Tibial nerve (tissue), 3 donors: ENCODE measurements around the gene ST3GAL3.

ENCODE experiments used
- CTCF ChIP-seq, 5 experiments: fragments of 200-600 bp in 3 of 5; fragments of 450-650 bp in 2 of 5; sonication (generic) in 3 of 5; IDR thresholded peaks; one replicate each; pipeline ENCODE4 v1.5.1; 2016 to 2019; ENCODE audit warnings: antibody characterized with exemption in 5 of 5, mild to moderate bottlenecking in 3 of 5, moderate library complexity in 2 of 5
- POLR2A ChIP-seq, 2 donors: fragments of 450-650 bp; IDR thresholded peaks; one replicate each; pipeline ENCODE4 v1.6.1; 2017; ENCODE audit warnings: antibody characterized with exemption in 2 of 2, mild to moderate bottlenecking in 2 of 2, moderate library complexity in 2 of 2

- TF ChIP-seq CTCF (IDR thresholded peaks at IDR 0.05) (peak in 3 of 5 experiments; percentile 13 to 53 (median 21)), POLR2A (IDR thresholded peaks at IDR 0.05) (peak in 1 of 2 donors; percentile 23)
Measured at GRCh38 chr1:43969746-43970466, 262.6 kb downstream of the ST3GAL3 start, which contains the start of gene DPH2.
